GM19023 (cell line): ENCODE data around the gene SIK3.

ENCODE experiments used
- ATAC-seq: cut with Tn5 transposase; IDR thresholded peaks from one replicate; pipeline ENCODE4 v1.9.1; 2021; ENCODE audit warnings: mild to moderate bottlenecking, moderate library complexity; ENCODE audit not compliant: unreplicated experiment

SIK3 gene

GRCh38 chr11:117110294-117110950 is 12.2 kb upstream of the SIK3 start:
- no peak for ATAC-seq

- no peak for ATAC-seq
Measured at GRCh38 chr11:117107701-117108590, 9.7 kb upstream of the SIK3 start.

DNA sequence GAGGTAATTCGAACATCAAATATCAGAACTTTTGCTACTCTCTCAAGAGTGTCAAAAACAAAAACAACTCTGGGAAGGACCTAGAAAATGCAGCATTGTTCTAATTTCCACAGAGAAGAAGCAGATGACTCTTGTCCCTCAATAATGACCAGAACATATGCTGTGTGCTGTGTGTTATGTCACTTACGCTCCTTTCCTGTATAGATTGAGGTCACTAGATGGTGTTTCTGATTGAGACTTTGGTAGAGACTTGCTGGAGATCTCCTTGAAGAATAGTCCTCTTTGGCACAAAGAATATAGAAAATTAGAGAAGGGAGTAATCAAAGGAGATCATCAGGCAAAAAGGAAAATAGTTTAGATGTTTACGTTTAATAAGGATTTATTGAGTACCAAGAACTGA is 2.3 kb upstream of the SIK3 start:
- ATAC-seq: no peak

GRCh38 chr11:117099696-117100095 is 1.5 kb upstream of the SIK3 start:
- ATAC-seq: no peak

DNA sequence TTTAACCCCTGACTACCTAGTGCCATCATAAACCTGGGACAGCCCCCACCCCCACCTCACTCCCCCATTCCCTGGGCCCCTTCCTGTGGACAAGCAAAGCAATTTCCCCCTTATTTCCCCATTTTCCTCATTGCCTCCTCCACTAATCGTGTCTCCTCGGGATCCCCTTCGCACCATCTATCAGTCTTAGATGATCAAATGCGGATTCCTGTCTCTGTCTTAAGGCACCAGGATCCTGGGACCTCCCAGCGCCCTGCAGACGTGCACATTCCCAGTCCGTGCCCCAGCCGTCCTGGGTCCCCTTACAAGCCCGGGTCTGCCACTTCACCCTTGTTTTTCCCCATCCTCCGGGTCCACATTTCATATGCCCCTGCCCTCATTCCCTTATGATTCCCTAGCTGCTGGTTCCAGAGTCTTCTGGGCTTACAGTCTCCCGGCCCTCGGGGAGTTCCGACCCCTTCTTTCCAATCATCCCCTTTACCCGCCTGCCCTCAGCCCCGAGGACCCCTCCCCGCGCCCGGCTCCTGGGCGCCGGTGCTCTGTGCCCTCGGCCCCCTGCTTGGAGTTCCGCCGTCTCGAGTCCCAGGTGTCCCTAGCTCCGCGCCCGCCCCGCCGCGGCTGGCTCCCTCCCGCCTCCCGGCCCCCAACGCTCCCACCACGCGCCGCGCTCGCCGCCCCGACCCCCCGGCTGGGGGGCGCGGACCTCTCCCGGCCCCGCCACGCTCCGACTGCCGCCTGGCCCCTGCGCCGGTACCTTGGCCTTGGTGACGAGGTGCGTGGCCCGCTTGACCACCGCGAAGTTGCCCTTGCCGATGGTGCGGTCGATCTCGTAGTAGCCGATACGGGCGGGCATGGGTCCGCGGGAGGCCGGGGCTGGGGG is 599 bp downstream of the SIK3 start:
- peak; percentile 33 for ATAC-seq

GRCh38 chr11:117097014-117097388 is 1.2 kb downstream of the SIK3 start:
- ATAC-seq: no peak

GRCh38 chr11:117096201-117096991 is 1.8 kb downstream of the SIK3 start:
- peak; percentile 33 for ATAC-seq

- no peak for ATAC-seq
Measured at GRCh38 chr11:117095284-117096161, 2.7 kb downstream of the SIK3 start.

DNA sequence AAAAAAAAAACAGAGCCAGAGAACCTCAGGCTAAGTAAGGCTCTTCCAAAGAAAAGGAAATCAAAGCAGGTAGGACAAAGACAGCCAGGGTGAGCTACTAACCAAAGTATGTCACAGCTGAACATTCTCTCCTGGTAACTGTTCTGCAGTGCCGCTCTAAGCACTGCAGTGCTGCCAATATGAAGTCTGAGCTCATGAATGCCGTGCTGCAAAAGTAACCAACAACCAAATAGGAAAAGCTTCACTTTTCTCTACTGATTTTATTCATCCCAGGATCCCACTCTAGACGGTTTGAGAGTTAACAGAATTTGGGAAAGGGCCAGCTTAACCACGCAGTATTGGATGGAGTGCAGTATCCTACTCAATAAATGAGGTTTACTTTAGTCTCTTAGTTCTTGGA is 3.5 kb downstream of the SIK3 start:
- no peak for ATAC-seq

DNA sequence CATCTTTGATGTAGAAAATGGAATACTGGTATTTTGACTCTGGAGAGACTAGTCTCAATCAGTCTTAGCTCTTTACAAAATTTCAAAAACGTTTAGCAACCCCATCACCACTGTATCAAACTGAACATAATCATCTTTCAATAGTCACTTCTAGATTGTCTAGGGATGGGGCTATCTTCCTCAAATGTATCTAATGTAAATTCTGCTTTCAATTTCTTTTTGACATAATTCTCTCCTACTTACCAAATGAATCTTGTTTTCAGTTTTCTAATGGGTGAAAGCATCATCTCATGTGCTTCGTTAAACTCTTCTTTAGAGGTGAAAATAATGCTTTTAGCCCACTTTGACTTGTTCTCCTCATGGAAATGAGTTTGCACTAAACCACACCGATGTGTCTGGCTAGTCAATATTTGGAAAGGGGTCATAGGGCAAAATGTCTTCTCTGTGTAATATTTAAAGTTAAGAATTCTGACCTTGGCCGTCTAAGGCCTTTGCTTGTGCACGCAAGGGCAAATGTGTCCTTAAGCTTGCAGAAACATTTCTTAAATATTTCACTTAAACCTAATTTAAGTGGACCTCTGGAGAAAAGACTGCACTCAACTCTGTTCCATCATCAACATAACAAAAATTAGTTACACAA is 5.2 kb downstream of the SIK3 start:
- no peak for ATAC-seq

DNA sequence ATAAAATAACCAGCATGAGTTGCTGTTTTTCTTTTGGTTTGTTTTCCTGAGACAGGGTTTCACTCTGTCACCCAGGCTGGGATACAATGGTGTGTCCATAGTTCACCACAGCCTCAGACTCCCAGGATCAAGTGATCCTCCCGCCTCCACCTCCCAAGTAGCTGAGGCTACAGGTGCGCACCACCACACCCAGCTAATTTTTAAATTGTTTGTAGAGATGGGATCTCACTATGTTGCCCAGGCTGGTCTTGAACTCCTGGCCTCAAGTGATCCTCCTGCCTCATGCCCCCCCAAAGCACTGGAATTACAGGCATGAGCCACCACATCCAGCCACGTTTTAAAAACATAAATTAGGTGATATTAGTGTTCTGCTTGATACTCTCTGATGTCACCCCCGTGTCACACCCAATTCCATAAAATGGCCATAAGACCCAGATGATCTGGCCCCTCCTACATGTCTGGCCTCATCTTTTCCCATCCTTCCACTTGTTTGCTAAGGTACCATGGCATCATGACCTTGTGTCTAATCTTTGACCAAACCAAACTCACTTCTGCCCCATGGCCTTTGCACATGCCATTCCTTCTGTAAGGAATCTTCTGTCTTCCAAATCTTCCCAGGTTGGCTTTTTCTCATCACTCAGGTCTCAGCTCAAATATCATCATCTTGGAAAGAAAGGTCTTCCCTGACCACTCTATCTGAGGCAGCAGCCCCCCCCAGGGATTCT is 6.3 kb downstream of the SIK3 start:
- ATAC-seq: no peak

DNA sequence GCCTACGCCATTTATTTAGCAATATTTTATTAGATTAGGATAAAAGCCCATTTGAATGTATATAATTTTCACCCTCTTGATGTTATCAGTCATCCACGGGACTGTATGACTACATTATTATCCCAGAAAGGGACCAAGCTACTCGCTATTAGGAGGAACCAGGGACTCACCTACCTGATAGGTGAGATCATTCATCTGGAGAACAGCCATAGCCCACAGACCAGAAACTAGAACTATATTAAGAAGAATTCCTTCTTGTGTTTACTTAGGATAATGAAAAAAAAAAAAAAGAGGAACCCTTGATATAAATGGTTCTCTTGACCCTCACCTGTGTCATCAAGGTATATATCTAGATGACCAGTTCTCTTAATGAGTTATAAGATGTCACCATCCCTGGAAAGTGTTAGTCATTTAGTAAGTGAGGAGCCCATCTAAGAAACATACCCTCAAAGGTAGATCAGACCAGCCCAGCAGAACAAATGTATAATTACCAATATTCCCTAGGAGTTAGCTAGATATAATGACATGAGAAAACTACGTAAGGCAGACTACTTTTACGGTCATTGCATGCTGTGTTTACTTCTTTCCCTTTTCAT is 8.0 kb downstream of the SIK3 start:
- ATAC-seq: no peak

DNA sequence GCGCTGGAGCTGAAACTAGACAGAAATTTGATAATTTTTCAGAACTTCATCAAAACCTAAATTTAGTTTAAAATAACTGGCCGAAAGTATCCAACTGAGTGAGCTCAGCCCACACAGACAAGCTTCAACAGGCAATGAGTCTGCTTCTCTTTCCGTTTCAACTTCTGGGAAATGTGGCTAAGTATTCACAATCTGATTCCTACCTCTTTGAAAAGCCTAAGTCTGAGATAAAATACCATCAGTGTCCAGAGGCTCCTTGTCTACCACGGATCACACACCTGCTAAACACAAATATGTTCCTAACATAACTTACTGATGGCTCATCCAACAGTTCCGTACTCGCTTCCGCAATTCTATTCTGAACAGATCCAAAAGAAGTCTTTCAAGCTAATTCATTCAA is 8.5 kb downstream of the SIK3 start:
- no peak for ATAC-seq

- ATAC-seq: no peak
Measured at GRCh38 chr11:117087446-117087845, 10.8 kb downstream of the SIK3 start.

DNA sequence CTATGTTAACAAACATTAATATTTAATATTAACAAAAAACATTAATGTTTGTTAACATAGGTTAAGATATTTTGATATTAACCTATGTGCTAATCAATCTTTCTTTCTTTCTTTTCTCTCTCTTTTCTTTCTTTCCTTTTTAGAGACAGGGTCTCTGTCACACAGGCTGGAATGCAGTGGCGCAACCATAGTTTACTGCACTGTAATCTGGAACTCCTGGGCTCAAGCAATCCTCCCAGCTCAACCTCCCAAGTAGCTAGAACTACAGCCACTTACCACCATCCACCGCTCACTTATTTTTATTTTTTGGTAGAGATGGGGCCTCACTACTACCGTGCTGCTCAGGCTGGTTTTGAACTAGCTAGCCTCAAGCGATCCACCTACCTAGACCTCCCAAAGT is 13.2 kb downstream of the SIK3 start:
- no peak for ATAC-seq

DNA sequence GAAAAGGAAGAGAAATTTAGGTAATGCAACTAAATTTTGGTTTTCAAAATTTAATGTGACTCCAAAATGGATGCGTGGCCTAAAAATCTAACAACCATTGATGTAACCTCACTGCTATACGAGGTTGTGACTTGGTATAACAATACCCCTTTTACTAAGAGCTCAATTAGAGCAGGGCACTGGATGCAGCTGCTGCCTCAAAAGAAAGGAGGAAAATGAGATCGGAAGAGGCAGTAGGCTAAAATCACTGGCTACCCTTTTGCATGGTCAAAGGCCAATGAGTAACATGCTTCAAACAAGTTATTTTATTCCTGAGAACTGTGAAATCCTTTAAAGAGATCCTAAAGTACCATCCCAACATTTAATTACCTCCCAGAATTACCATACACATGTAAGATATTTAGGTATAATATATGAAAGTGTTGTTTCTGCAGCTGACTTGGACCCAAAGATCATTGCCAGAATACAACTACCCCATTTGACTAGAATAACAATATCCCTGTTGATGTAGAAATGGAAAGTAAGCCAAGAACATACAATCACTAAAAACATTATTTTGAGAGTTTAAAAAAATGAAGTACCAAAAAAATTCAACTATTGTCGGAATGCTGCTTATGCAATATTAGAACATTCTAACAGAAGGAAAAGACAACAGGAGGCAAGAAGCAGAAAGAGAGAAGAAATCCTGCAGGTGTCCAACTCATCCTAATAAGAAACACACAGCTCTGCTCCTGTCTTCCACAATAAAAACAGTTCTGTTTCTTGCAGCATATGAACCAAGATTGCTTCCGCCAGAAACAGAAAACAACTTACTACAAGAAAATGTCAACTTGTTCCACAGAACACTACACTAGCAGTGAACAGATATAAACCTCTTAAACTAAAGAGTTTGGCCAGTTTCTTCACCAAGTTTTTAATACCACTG is 15.0 kb downstream of the SIK3 start:
- no peak for ATAC-seq

DNA sequence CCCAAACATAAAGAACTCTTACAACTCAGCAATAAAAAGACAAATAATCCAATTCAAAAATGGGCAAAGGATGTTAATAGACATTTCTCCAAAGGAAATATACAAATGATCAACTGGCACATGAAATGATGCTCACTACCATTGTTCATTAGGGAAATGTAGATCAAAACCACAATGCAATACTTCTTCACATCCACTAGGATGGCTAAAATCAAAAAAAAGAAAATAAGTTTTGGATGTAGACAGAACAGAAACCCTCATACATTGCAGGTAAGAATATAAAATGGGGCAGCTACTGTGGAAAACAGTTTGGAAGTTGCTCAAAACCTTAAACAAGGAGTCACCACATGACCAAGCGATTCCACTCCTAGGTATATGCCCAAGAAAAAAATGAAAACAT is 16.3 kb downstream of the SIK3 start:
- ATAC-seq: no peak
